Kasumi-1 (cell line): ENCODE data around the gene PIAS4.
"Not testable (repeated sequence)": the region's sequence is repeated elsewhere in the genome, so short reads cannot be mapped to it uniquely, and the experiment has no call there.

Experiments
- DNase-seq, 2 experiments: peaks; one replicate each; lab custom pipeline; 2025; lab: John Stamatoyannopoulos, UW

PIAS4 gene

GRCh38 chr19:3998667-3999412 lies 8.7 kb upstream of the PIAS4 start:
- not testable (repeated sequence) for DNase-seq

- not testable (repeated sequence) for DNase-seq
These were observed 6.7 kb upstream of the PIAS4 start for GRCh38 chr19:4000798-4001197.

GRCh38 chr19:4005436-4005835 lies 2.1 kb upstream of the PIAS4 start:
- DNase-seq: not testable (repeated sequence)

DNA sequence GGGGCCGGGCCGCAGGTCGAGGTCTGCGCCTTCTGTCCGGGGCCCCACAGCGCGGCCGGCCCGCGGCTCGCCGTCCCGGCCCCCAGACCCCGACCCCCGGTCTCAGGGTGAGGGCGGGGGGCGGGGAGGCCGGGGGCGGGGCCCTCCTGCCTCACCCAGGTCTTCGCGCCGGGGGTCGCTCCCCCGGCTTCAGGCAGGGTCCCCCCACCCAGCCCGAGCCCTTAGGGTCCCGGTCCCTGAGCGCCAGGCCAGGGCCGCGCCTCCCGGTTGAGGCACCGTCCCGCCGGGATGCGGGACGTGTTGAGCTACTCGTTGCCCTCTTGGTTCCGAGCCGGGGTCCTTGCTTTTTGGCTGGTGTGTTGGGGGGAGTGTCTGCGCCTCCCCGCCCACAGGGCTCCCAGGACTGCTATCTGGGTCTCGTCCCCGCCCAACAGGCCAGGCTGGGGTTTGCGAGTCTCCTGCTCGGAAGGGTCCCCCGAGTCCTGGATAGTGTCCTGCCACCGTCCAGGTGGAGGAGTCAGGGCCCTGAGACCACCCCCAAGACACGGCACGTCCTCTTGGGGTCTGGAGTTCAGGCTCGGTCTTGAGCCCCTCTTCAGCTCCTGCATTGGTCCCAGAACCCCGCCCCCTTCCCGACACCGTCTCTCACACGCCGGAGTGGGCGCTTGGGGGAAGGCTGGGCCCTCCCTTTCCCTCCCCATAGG lies 452 bp downstream of the PIAS4 start:
- DNase-seq: peak; percentile 16 to 22

DNA sequence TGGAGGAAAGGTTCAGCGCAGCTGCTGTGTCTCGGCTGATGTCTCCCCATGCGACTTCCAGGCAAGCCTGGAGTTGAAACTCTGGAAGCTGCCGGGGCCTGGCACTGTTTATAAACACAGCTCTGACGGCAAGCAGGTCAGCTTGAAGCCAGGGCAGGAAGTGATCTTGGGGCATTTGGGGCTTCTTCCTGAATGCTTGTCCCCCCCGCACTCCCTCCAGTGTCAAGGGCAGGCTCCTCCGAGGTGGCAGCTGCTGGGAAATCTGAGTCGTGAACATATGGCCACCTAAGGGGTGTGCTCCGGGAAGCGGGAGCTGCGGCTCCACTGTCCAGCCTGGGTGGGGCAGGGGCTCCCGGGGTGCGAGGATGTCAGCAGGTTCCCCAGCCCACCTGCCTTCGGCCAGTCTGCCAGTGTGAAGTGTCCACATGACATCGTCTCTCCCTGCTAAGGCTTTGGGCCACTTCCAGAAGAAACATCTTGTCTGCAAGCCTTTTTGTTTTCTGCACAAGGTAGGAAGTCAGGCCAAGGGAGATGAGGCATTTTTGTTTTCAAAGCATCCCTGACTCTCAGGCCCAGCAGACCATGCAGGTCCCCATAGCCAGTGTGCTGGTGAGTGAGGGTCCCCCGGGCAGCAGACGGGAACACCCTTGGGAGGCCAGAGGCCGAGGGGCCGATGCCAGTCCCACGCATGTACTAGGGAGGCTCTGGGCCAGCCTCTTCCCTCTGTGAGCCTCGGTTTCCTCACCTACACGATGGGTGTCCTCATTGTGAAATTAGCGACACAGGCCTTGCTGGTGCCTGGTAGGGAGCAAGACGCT lies 2.7 kb downstream of the PIAS4 start:
- no peak for DNase-seq

GRCh38 chr19:4010808-4011110 lies 3.2 kb downstream of the PIAS4 start:
- no peak for DNase-seq

GRCh38 chr19:4011430-4011829 lies 3.9 kb downstream of the PIAS4 start:
- not testable (repeated sequence) for DNase-seq

- DNase-seq: no peak
These were observed 4.8 kb downstream of the PIAS4 start for GRCh38 chr19:4012092-4012974.

- DNase-seq: no peak
These were observed 5.6 kb downstream of the PIAS4 start for GRCh38 chr19:4012975-4013634.

- no peak for DNase-seq
These were observed 6.5 kb downstream of the PIAS4 start for GRCh38 chr19:4013886-4014540.

- DNase-seq: no peak
These were observed 7.3 kb downstream of the PIAS4 start for GRCh38 chr19:4014541-4015491.

DNA sequence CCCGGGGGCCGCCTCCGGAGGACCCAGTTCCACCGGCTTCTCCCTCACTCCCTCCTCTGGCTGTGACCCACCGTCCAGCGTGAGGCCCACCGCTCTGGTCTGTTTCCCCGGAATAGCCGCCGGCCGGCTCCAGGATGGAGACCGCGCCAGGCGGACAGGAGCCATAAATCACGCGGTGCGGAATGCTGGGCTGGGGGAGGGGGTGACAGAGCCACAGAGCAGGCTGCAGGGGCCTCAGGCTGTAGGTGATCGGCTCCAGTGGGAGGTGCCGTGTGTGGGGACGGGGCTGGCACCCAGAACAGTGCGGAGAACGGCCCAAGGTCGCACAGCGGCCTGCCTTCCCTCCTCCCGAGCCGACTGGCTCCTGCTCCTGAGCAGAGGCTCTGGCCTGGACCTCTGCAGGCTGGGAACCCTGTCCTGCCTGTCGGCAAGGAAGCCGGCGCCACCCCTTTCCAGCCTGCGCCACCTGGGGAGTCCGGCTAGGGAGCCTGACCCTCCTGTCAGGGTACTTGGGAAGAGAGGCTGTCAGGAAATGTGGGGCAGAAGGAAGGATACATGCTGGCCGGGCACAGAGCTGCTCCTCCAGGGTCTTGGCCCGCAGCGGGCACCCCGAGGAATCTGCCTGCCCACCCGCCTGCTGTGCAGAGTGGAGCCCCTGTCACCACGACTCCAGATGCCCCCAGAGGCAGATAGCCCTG lies 8.3 kb downstream of the PIAS4 start:
- DNase-seq: no peak

GRCh38 chr19:4016486-4016885 lies 8.9 kb downstream of the PIAS4 start:
- no peak for DNase-seq

DNA sequence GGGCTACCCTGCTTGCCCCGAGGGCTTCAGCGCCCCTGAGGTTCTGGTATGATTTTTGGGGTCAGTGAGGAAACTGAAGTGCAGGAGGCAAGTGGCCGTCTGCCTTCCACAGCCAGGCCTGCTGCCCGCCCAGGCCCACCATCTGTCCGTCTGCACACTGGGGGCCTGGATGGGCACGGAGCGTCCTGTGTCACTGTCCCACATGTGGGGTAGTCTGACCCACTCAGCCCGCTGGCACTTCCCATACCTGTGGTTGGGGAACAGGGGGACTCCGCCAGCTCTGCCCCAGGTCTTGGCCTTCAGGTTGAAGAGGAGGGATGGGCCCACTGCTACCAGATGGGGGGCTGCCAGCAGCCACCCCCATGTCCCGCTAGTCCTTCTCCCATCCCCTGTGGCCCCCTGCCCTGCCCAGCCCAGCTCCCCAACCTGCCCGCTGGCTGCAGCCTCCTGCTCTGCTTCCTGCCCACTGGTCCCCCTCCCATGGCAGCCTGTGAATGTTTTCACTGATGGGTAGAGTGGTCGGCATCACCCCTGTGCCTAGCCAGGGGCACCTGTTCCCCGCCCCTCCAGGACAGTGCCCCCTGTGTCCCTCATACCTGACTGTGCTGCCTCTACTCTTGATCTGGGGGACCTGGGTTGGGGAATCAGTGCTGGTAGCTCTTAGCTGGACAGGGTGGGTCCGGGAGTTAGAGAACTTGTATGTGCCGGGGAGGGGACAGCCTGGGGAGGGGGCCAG lies 9.5 kb downstream of the PIAS4 start:
- DNase-seq: no peak

DNA sequence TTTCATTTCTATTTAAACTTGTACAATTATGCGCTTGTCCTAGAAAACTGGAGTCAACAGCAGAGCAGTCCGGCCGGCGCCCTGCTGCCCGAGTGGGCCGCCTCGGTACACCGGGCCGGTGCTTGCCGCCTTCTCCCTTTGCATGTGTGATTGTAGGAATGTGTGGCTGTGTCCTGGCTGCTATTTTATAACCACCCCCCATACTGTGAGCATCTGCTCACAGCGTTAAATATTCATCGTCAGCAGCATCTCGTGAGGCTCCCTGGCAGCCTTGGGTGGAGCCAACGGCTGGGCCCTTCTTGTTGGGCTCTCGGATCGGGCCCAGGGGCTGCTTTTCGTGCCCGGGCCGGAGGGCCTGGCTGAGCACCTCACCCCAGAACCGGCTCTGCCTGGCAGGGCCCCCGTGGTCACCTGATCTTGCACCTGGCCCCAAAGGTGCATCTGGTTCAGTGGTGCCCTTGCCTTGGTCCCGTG lies 10.6 kb downstream of the PIAS4 start:
- DNase-seq: no peak

DNA sequence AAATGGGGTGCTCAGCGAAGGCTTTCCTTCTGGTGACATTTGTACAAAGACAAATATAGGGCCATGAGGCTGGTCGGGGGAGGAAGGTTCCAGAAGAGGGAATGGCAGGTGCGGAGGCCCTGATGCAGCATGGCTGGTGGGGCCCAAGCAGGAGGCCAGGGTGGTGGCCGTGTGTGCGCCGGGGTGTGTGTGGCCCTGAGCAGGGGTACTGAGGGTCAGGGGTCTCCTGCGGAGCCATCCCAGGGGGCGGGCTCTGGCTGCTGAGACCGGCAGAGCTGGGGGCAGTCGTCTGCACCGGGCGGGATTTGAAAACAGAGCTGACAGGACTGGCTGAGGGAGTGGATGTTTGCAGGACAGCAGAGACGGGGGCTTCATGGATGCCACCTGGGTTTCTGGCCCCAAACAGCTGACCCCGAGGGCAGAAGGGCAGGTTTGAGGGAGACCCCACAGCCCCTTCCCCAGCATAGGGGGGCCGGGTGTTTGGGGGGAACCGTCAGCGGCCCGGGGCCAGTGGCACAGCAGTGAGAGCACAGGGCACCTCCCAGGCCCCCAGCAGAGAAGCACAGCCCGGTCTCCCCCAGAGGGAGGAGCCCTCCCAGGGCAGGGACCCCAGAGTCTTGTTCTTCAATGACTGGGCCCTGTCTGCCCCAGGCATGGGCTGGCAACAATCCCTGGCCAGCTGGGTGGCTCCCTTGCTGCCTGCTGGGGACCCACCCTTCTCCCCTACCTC lies 11.4 kb downstream of the PIAS4 start:
- no peak for DNase-seq

DNA sequence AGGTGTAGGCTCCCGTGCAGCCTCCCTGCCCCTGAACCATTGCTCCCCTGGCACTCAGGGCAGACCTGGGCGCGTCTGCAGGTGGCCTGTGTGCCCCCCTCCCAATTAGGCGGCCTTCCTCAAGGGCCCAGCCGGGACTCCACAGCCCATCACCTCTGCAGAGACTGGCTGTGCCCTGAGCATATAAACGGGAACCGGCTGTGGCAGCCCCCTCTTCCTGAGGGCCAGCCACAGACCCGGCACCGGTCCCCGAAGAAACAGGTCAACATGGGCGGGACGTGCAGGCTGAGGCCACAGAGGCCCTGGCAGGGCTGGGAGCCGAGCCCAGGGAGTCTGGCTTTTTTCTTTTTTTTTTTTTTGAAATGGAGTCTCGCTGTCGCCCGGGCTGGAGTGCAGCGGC lies 12.0 kb downstream of the PIAS4 start:
- no peak for DNase-seq
